ENCODE data around the gene SMIM12.
"Not testable (repeated sequence)": the region's sequence is repeated elsewhere in the genome, so short reads cannot be mapped to it uniquely, and the experiment has no call there.

Gene SMIM12

DNA sequence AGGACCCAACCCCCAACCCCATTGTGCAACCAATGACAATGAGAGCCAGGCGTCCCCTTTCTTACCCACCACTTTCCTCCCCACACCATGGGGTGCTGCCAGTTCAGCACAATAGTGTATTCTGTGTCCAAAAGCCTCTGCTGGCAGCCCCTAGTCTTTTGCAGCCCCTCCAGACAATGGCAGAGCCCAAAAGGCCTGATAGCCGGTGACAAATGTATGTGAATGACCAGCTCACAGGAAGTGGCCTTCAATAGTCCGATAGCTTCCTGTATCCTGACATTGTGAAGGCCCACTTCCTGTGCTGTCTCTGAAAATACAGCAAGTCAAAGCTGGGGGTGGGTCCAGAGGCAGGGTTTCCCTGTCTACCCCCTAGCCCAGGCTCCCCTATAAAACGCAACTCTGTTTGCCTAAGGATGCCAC lies 16.6 kb downstream of the SMIM12 start:
- DNase-seq: no peak

DNA sequence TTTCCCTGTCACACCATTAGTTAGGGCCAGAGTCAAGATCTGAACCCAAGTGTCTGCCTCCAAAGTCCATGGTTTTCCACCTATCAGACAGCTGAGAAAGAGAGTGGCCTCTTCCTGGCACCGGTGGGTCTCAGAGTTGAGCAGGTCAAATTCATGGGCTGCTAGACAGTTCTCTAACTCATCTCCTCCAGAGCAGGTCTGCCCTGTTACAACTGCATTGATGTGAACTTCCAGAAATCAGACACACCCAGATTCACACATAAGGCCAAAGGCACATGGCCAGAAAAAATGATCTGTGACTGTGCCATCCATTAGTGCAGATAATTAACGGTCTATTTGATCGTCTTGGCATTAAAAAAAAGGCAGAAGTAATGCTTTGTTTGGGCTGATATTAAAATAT lies 17.5 kb downstream of the SMIM12 start:
- no peak for DNase-seq

GRCh38 chr1:34840426-34840825 lies 19.1 kb downstream of the SMIM12 start:
- no peak for DNase-seq

- DNase-seq: no peak
Observed at GRCh38 chr1:34839526-34840305, 19.8 kb downstream of the SMIM12 start.

DNA sequence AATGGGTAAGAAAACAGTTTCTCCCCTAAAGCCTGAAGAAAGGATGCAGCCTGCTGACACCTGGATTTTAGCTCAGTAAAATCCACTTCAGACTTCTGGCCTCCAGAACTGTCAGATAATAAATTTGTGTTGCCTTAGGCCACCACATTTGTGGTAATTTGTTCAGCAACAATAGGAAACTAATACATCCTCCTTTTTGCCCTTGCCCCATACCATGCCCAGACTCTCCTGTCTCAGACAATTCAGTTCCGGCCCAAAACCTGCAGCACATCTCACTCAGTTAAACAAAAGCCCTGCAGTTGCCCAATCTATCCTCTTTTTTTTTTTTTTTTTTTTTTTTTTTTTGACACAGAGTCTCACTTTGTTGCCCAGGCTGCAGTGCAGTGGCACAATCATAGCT lies 25.8 kb downstream of the SMIM12 start:
- DNase-seq: no peak

- no peak for DNase-seq
Observed at GRCh38 chr1:34831721-34832246, 27.8 kb downstream of the SMIM12 start.

- no peak for DNase-seq
Observed at GRCh38 chr1:34829250-34829649, 30.3 kb downstream of the SMIM12 start.

DNA sequence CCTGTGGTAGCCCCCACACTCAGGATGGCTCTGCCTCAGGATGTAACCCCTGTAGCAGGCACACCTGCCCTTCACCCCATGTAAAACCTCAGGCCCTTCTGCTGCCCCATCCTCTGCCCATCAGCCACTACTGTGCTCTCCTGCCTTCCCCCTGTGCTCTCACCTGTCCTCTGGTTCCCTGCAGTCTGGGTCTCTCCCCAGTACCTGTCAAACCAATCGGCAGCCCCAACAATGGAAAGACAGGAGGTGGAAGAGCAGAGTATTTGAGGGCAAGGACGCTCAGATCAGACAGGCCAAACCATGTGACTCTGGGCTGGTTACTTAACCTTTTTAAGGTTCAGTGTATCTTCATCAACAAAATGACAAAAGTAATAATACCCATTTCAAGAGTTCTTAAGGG lies 30.9 kb downstream of the SMIM12 start:
- DNase-seq: no peak

DNA sequence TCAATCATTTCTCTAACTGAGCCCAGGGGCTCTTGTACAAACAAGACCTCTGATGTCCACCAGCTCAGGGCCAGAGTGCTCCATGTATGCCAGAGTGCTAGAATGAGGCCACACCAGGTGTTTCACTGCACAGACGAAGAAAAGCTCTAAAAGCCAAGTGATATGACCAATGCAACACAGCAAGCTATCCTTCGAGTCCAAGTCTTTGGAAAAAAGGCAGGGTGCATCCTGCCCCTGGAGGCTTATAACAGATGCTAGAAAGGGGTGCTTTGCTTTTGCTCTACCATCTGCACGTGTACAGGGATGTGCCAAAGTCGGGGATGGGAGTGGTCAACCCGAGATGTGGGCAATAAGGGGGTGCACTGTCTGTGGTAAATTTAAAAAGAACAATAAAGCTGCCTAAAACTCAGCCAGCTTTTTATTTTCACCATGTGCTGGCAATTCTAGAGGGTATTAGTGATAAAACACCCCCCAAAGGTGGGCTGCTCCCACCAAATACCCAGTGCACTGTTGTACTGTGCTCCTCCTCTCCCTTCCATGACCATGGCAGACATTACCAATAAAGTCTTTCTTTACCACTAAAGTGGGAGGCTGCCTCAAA lies 32.1 kb downstream of the SMIM12 start:
- no peak for DNase-seq

- DNase-seq: no peak
Observed at GRCh38 chr1:34825455-34826091, 34.0 kb downstream of the SMIM12 start.

- no peak for DNase-seq
Observed at GRCh38 chr1:34824817-34825454, 34.6 kb downstream of the SMIM12 start.

DNA sequence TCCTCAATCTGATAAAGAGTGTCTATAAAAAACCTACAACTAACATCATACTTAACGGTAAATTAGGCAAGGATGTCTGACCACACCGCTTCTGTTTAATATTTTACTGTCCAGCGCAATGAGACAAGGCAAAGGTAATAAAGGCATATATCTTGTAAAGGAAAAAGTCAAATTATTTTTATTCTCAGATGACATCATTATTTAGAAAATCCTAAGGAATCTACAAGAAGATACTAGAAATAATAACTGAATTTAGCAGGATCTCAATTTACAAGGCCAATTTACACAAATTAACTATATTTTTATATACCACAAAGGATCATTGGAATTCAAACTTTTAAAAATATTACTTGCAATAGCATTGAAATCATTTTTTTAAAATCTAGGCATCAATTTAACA lies 37.3 kb downstream of the SMIM12 start:
- DNase-seq: no peak

- not testable (repeated sequence) for DNase-seq
Observed at GRCh38 chr1:34818862-34819261, 40.7 kb downstream of the SMIM12 start.

DNA sequence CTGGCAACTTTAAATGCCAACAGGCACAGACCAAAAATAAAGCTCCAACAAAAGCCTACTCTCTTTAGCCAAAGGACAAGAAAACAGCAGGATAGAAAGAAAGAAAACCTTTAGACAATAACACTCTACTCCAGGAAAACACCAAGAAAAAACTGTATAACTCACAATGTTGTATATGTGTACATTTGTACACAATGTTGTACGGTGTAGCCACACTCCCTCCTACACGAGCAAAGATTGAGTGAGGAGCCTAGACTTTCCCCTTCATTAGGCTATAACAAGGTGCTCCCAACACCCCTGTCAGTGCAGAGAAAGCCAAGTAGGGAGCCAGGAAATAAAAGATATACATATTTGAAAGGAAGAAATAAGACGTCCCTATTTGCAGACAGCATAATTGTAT lies 42.8 kb downstream of the SMIM12 start:
- DNase-seq: no peak

- DNase-seq: no peak
Observed at GRCh38 chr1:34816332-34816731, 43.2 kb downstream of the SMIM12 start.

DNA sequence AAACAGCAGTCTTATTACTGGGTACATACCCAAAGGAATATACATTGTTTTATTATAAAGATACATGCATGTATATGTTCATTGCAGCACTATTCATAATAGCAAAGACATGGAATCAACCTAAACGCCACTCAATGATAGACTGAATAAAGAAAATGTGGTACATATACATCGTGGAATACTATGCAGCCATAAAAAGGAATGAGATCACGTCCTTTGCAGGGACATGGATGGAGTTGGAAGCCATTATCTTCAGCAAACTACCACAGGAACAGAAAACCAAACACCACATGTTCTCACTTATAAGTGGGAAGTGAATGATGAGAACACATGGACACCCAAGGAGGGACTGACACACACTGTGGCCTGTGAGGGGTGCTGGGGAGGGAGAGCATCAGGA lies 48.8 kb downstream of the SMIM12 start:
- not testable (repeated sequence) for DNase-seq

GRCh38 chr1:34808051-34808810 lies 51.3 kb downstream of the SMIM12 start:
- DNase-seq: no peak

- no peak for DNase-seq
Observed at GRCh38 chr1:34806396-34806795, 53.2 kb downstream of the SMIM12 start.

- no peak for DNase-seq
Observed at GRCh38 chr1:34803770-34804169, 55.8 kb downstream of the SMIM12 start.

Measured in NCI-H446 treated with DMSO at 0.1 percent for 48 hours (cell line).